Ovary (tissue), 3 donors: ENCODE measurements around the gene ADRA2C.

Experiments used
- CTCF ChIP-seq, 3 donors: fragments of 450-650 bp in 2 of 3; fragments of 200-600 bp in 1 of 3; IDR thresholded peaks; one replicate each; pipeline versions ENCODE4 v1.5.1 to v1.8.0; 2016 to 2022; ENCODE audit warnings: antibody characterized with exemption in 3 of 3, mild to moderate bottlenecking in 1 of 3
- POLR2A ChIP-seq: fragments of 450-650 bp; IDR thresholded peaks from one replicate; pipeline ENCODE4 v1.6.1; 2017; ENCODE audit warnings: antibody characterized with exemption, mild to moderate bottlenecking, moderate library complexity
- donor health status: DM: no; HTN: no; CAD: no.

GRCh38 chr4:3750334-3750733, 15.9 kb upstream of the ADRA2C start:
- no peak for TF ChIP-seq POLR2A
- no peak for TF ChIP-seq CTCF (IDR thresholded peaks at IDR 0.05)
